ENCODE data around the gene ACAD9.

DNA sequence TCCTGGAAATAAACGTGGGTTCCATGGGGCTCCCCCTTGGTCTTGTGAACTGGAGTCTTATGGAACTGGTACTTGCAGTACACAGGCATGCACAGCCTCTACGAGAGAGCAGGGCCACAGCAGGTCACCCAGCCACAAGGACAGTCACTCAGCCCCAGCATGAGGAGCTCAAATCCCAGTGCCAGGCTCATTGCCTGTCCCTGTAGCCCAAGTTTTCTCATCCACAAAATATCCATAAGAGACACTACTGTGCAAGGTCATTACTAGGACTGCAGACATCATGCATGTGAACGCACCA is 66.4 kb downstream of the ACAD9 start:
- TF ChIP-seq, protein P1, sequence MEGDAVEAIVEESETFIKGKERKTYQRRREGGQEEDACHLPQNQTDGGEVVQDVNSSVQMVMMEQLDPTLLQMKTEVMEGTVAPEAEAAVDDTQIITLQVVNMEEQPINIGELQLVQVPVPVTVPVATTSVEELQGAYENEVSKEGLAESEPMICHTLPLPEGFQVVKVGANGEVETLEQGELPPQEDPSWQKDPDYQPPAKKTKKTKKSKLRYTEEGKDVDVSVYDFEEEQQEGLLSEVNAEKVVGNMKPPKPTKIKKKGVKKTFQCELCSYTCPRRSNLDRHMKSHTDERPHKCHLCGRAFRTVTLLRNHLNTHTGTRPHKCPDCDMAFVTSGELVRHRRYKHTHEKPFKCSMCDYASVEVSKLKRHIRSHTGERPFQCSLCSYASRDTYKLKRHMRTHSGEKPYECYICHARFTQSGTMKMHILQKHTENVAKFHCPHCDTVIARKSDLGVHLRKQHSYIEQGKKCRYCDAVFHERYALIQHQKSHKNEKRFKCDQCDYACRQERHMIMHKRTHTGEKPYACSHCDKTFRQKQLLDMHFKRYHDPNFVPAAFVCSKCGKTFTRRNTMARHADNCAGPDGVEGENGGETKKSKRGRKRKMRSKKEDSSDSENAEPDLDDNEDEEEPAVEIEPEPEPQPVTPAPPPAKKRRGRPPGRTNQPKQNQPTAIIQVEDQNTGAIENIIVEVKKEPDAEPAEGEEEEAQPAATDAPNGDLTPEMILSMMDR (IDR thresholded peaks at IDR 0.05): no peak
- TF ChIP-seq EZH2 (IDR thresholded peaks at IDR 0.05; ENCODE audit: borderline replicate concordance, insufficient read depth, low read depth, low read length, poor library complexity, severe bottlenecking): no peak

Measured in B cell (primary cell).